ENCODE results near the gene MLF2. TPM values are rescaled to one million over a fixed set of nuclear protein-coding genes. Genes with fewer than 3 reads are reported as not detected.

Gene MLF2
- total RNA-seq, 1 donor from 2014 or later = 162 TPM

DNA sequence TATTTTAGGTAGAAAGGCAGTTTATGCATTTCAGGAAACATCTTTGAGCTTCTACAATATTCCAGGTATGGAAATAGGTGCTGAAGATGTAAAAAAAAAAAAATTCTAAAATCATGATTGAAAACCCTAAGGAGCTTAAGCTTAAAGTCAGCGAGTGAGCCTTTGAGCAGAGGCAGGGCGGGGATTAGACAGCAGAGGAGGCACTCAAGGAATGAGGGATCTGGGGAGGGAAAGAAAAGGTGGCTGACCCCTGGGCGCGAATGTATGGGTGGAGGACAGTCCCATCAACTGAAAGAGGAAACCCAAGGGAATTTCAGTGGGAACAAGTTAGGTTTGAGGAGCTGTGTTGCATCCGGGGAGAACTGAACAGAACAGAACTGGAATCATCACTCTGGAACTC lies 6.8 kb upstream of the MLF2 start:
- H3K4me1 Mint-ChIP-seq (ENCODE audit: unreplicated experiment) = peaks cover 31% of the 10 kb centered on the region
- H3K4me3 Mint-ChIP-seq (ENCODE audit: unreplicated experiment) = no peak overlapping the region
- H3K36me3 Mint-ChIP-seq (ENCODE audit: unreplicated experiment) = no peaks in the 10 kb centered on the region
- peak overlapping the region; percentile 2 for H3K27ac Mint-ChIP-seq (ENCODE audit: unreplicated experiment)
- TF ChIP-seq, protein P1, sequence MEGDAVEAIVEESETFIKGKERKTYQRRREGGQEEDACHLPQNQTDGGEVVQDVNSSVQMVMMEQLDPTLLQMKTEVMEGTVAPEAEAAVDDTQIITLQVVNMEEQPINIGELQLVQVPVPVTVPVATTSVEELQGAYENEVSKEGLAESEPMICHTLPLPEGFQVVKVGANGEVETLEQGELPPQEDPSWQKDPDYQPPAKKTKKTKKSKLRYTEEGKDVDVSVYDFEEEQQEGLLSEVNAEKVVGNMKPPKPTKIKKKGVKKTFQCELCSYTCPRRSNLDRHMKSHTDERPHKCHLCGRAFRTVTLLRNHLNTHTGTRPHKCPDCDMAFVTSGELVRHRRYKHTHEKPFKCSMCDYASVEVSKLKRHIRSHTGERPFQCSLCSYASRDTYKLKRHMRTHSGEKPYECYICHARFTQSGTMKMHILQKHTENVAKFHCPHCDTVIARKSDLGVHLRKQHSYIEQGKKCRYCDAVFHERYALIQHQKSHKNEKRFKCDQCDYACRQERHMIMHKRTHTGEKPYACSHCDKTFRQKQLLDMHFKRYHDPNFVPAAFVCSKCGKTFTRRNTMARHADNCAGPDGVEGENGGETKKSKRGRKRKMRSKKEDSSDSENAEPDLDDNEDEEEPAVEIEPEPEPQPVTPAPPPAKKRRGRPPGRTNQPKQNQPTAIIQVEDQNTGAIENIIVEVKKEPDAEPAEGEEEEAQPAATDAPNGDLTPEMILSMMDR (IDR thresholded peaks at IDR 0.05) = no peak
- H3K27me3 Mint-ChIP-seq (ENCODE audit: unreplicated experiment) = no peaks in the 10 kb centered on the region
- DNase-seq (ENCODE audit: extremely low spot score, unreplicated experiment) = no peak
- H3K9me3 Mint-ChIP-seq (ENCODE audit: unreplicated experiment) = no peaks in the 10 kb centered on the region

DNA sequence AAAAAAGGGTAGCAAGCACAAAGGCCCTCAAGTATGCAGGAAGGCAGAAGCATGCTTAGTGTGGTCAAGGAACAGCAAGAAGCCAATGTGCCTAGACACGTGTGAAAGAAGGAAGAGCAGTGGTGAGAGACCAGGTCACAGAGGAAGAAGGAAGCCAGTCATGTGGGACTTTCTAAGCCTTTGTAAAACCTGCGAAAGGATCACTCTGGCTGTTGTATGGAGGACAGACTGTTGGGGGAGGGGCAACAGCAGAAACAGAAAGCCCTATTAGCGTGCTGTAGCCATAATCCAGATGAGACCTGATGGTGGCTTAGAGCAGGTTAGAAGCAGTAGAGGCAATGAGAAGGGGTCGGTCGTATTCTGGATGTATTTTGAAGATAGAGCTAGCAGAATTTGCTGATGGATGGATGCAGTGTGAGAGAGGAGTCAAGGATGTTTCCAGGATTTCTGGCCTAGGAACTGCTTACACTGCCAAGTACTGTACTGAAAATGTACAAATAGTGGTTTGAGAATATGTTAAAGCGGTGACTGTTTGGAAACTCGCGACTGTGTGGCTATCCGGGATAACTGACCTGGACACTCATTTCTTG lies 5.7 kb upstream of the MLF2 start:
- TF ChIP-seq, protein P1 (IDR thresholded peaks at IDR 0.05) = no peak
- DNase-seq (ENCODE audit: extremely low spot score, unreplicated experiment) = no peak
- H3K4me1 Mint-ChIP-seq (ENCODE audit: unreplicated experiment) = peaks cover 32% of the 10 kb centered on the region
- H3K36me3 Mint-ChIP-seq (ENCODE audit: unreplicated experiment) = no peaks in the 10 kb centered on the region
- no peaks in the 10 kb centered on the region for H3K9me3 Mint-ChIP-seq (ENCODE audit: unreplicated experiment)
- H3K27ac Mint-ChIP-seq (ENCODE audit: unreplicated experiment) = no peak overlapping the region
- no peaks in the 10 kb centered on the region for H3K27me3 Mint-ChIP-seq (ENCODE audit: unreplicated experiment)
- no peak overlapping the region for H3K4me3 Mint-ChIP-seq (ENCODE audit: unreplicated experiment)

DNA sequence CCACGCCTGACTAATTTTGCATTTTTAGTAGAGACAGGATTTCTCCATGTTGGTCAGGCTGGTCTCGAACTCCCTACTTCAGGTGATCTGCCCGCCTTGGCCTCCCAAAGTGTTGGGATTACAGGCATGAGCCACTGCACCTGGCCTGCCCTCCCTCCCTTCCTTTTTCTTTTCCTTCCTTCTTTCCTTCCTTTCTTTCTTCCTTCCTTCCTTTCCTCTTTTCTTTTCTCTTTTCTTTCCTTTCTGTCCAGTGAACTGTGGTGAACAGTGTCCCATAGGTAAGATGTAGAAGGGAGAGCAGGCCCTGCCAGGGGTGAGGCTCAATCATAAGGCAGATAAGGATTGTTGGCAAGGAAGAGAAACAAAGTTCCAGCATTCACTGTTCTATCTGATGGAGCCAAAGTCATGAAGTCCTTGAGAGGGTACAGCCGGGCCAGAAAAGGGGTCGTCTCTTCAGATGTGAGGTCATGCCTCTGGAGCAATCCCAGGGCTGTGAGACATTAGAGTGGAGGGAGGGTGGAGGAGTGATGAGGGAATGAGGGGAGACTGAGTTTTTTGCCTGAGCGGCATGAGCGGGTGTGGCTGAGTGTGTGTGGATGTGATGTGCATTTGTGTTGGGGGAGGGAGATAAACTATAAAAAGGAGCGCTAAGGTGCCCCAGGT lies 4.2 kb upstream of the MLF2 start:
- no peak overlapping the region for H3K4me3 Mint-ChIP-seq (ENCODE audit: unreplicated experiment)
- no peaks in the 10 kb centered on the region for H3K36me3 Mint-ChIP-seq (ENCODE audit: unreplicated experiment)
- TF ChIP-seq, protein P1 (IDR thresholded peaks at IDR 0.05) = no peak
- H3K27me3 Mint-ChIP-seq (ENCODE audit: unreplicated experiment) = no peaks in the 10 kb centered on the region
- peaks cover 23% of the 10 kb centered on the region for H3K4me1 Mint-ChIP-seq (ENCODE audit: unreplicated experiment)
- H3K9me3 Mint-ChIP-seq (ENCODE audit: unreplicated experiment) = no peaks in the 10 kb centered on the region
- no peak overlapping the region for H3K27ac Mint-ChIP-seq (ENCODE audit: unreplicated experiment)
- DNase-seq (ENCODE audit: extremely low spot score, unreplicated experiment) = no peak

DNA sequence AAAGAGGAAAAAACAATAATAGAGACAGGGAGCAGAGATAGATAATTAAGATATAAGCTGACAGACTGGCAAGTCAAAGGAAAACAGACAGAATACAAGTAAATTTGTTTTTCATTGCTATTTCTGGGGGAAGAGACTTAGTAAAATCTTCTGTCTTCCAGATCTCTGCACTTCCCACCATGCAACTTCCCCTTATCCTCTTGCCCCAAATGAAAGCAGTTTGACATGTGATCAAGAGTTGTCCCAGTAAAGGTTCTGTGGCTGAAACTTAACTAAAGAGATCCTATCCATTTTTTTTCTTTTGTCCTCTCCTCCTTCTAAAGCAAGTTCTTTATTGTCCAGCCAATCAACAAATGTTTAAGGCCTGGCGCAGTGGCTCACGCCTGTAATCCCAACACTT lies 1.5 kb upstream of the MLF2 start:
- Mint-ChIP-seq H3K36me3 (ENCODE audit: unreplicated experiment) (peaks cover 9% of the 10 kb centered on the region), H3K27ac (ENCODE audit: unreplicated experiment) (peak overlapping the region; percentile 99), H3K27me3 (ENCODE audit: unreplicated experiment) (no peaks in the 10 kb centered on the region), H3K9me3 (ENCODE audit: unreplicated experiment) (no peaks in the 10 kb centered on the region), H3K4me3 (ENCODE audit: unreplicated experiment) (no peak overlapping the region), H3K4me1 (ENCODE audit: unreplicated experiment) (peaks cover 20% of the 10 kb centered on the region)
- TF ChIP-seq, protein P1 (IDR thresholded peaks at IDR 0.05) = no peak
- no peak for DNase-seq (ENCODE audit: extremely low spot score, unreplicated experiment)

DNA sequence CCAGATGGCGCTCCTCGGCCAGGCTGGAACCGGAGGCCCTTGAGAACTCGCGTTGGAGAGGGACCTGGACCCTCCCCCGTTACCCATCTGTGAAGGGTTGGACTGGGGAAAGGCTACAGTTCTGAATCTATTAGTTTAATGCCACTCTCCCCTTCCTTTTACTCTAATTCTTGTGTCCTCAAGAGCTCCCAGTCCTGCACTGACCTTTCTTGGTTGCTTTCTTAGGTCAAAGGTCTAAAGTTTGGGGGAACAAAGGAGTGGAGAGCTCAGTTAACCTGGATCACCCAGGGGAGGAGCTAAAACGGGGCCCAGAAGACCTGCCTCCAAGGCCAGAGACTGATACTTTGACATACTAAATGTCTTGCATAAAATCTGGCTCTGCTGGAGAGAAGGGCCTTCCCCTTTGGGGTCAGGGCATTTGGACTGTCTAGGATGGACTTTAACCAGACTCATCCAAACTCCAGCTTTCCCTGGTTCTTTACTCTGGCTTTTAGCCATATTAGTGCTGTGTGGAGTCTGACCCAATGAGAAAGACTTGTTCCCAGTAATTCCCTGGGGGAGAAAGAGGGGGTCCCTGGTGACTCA lies 923 bp upstream of the MLF2 start:
- H3K27ac Mint-ChIP-seq (ENCODE audit: unreplicated experiment) = peak overlapping the region; percentile 99
- H3K4me1 Mint-ChIP-seq (ENCODE audit: unreplicated experiment) = peaks cover 20% of the 10 kb centered on the region
- peak overlapping the region; percentile 95 for H3K4me3 Mint-ChIP-seq (ENCODE audit: unreplicated experiment)
- peaks cover 14% of the 10 kb centered on the region for H3K36me3 Mint-ChIP-seq (ENCODE audit: unreplicated experiment)
- TF ChIP-seq, protein P1 (IDR thresholded peaks at IDR 0.05) = no peak
- H3K9me3 Mint-ChIP-seq (ENCODE audit: unreplicated experiment) = no peaks in the 10 kb centered on the region
- no peak for DNase-seq (ENCODE audit: extremely low spot score, unreplicated experiment)
- H3K27me3 Mint-ChIP-seq (ENCODE audit: unreplicated experiment) = no peaks in the 10 kb centered on the region
